IMR-90 (cell line): ENCODE results near the gene CPED1. TPM values are rescaled to one million over a fixed set of nuclear protein-coding genes. Genes with fewer than 3 reads are reported as not detected.

Experiments
- ATAC-seq: fragments of 200-7000 bp; cut with Tn5 transposase; 2 replicates; pipeline ENCODE4 v1.9.1; 2020; ENCODE audit warnings: low read depth, mild to moderate bottlenecking, moderate library complexity
- BruUV-seq: library from RNA; stranded (reverse); fragments of 400-500 nt; replicated peaks from 2 replicates; lab custom pipeline; 2021; lab: Mats Ljungman, UMichigan
- CTCF ChIA-PET: fragments of 300-600 bp; formaldehyde crosslinking; extraction: SDS; loops from one replicate; lab custom pipeline; 2021; ENCODE audit warnings: antibody characterized with exemption; lab: Yijun Ruan, JAX
- POLR2A ChIA-PET: fragments of 300-600 bp; sonication (Branson Sonifier 250); formaldehyde crosslinking; loops from one replicate; lab custom pipeline; 2022; ENCODE audit warnings: antibody characterized with exemption; ENCODE audit not compliant: unreplicated experiment; lab: Charles Lee
- DNase-seq: peaks from one replicate; pipeline ENCODE4 v3.0.0; 2013
- H2AFZ ChIP-seq: replicated peaks from 2 replicates; pipeline ENCODE3; 2013; ENCODE audit warnings: low read length, mild to moderate bottlenecking; ENCODE audit not compliant: poor library complexity
- H2AK5ac ChIP-seq: 2 replicates; pipeline ENCODE4 v1.6.1; 2013; ENCODE audit warnings: low read depth, low read length, inconsistent platforms
- H2AK9ac ChIP-seq: replicated peaks from 2 replicates; pipeline ENCODE3; 2013; ENCODE audit warnings: mild to moderate bottlenecking, low read depth, low read length, moderate library complexity; ENCODE audit not compliant: poor library complexity
- H2BK120ac ChIP-seq: 2 replicates; pipeline ENCODE4 v1.6.1; 2013; ENCODE audit warnings: low read depth, low read length, inconsistent platforms
- H2BK15ac ChIP-seq: 3 replicates; pipeline ENCODE4 v1.6.1; 2013; ENCODE audit warnings: low read depth, low read length, inconsistent platforms
- H2BK20ac ChIP-seq: 2 replicates; pipeline ENCODE4 v1.6.1; 2013; ENCODE audit warnings: low read depth, mild to moderate bottlenecking, inconsistent platforms, low read length, moderate library complexity
- H2BK5ac ChIP-seq: 2 replicates; pipeline ENCODE4 v1.6.1; 2013; ENCODE audit warnings: mild to moderate bottlenecking, low read depth, low read length, inconsistent platforms; ENCODE audit not compliant: poor library complexity, severe bottlenecking
- H3K14ac ChIP-seq: replicated peaks from 2 replicates; pipeline ENCODE4 v1.6.1; 2013; ENCODE audit warnings: low read depth, low read length, inconsistent platforms
- H3K18ac ChIP-seq: 2 replicates; pipeline ENCODE4 v1.6.1; 2013; ENCODE audit warnings: low read depth, low read length, control low read depth
- H3K23ac ChIP-seq: 2 replicates; pipeline ENCODE4 v1.6.1; 2013; ENCODE audit warnings: low read depth, low read length, inconsistent platforms
- H3K27ac ChIP-seq: 2 replicates; pipeline ENCODE4 v1.5.1; 2013; ENCODE audit warnings: mild to moderate bottlenecking, control low read depth, low read length; ENCODE audit not compliant: insufficient read depth
- H3K27me3 ChIP-seq: 2 replicates; pipeline ENCODE4 v1.6.1; 2013; ENCODE audit warnings: low read length; ENCODE audit not compliant: control insufficient read depth, insufficient read depth
- H3K36me3 ChIP-seq: 2 replicates; pipeline ENCODE4 v1.6.1; 2013; ENCODE audit warnings: low read length, mixed read lengths; ENCODE audit not compliant: control insufficient read depth, insufficient read depth
- H3K4ac ChIP-seq: 2 replicates; pipeline ENCODE4 v1.6.1; 2013; ENCODE audit warnings: low read depth, low read length, inconsistent platforms
- H3K4me1 ChIP-seq: 2 replicates; pipeline ENCODE4 v1.6.1; 2013; ENCODE audit warnings: low read length, mixed read lengths; ENCODE audit not compliant: control insufficient read depth, insufficient read depth
- H3K4me2 ChIP-seq: 2 replicates; pipeline ENCODE4 v1.6.1; 2013; ENCODE audit warnings: low read depth, mild to moderate bottlenecking, control low read depth, low read length, moderate library complexity
- H3K4me3 ChIP-seq: 2 replicates; pipeline ENCODE4 v1.5.1; 2013; ENCODE audit warnings: low read depth, mild to moderate bottlenecking, control low read depth, low read length, moderate library complexity; ENCODE audit not compliant: insufficient read depth
- H3K56ac ChIP-seq: 2 replicates; pipeline ENCODE4 v1.6.1; 2013; ENCODE audit warnings: low read length, inconsistent platforms; ENCODE audit not compliant: insufficient read depth; ENCODE audit errors: extremely low read depth
- H3K79me1 ChIP-seq, 2 experiments: 2 replicates each; pipeline ENCODE4 v1.6.1; 2013; ENCODE audit warnings: low read length in 2 of 2, inconsistent platforms in 1 of 2, low read depth in 1 of 2
- H3K9ac ChIP-seq: 2 replicates; pipeline ENCODE4 v1.6.1; 2013; ENCODE audit warnings: low read depth, low read length, control low read depth
- H3K9me1 ChIP-seq: 2 replicates; pipeline ENCODE4 v1.6.1; 2013; ENCODE audit warnings: low read length, inconsistent platforms; ENCODE audit not compliant: insufficient read depth
- H3K9me3 ChIP-seq: 2 replicates; pipeline ENCODE4 v1.6.1; 2013; ENCODE audit warnings: low read length; ENCODE audit not compliant: control insufficient read depth, insufficient read depth
- H4K20me1 ChIP-seq: 2 replicates; pipeline ENCODE4 v1.6.1; 2013; ENCODE audit warnings: low read length, inconsistent platforms; ENCODE audit not compliant: insufficient read depth
- H4K5ac ChIP-seq: 2 replicates; pipeline ENCODE4 v1.6.1; 2013; ENCODE audit warnings: mild to moderate bottlenecking, low read depth, low read length, control low read depth
- H4K8ac ChIP-seq, 2 experiments: 2 replicates each; pipeline ENCODE4 v1.6.1; 2013; ENCODE audit warnings: low read depth in 2 of 2, low read length in 2 of 2, control low read depth in 1 of 2, inconsistent platforms in 1 of 2
- H4K91ac ChIP-seq: 2 replicates; pipeline ENCODE4 v1.6.1; 2013; ENCODE audit warnings: low read depth, low read length, inconsistent platforms; ENCODE audit not compliant: insufficient read depth
- CEBPB ChIP-seq: IDR thresholded peaks from 2 replicates; pipeline ENCODE4 v1.6.1; 2012; ENCODE audit warnings: low read depth, low read length, improper control_type of control experiment
- CHD1 ChIP-seq: IDR thresholded peaks from 2 replicates; pipeline ENCODE4 v1.6.1; 2012; ENCODE audit warnings: low read depth, low read length, improper control_type of control experiment
- ELK1 ChIP-seq: fragments of 150-350 bp; IDR thresholded peaks from 2 replicates; pipeline ENCODE4 v1.6.1; 2016; ENCODE audit warnings: low read depth, mild to moderate bottlenecking, low read length, moderate library complexity, borderline replicate concordance
- FOS ChIP-seq: fragments of 150-350 bp; IDR thresholded peaks from 2 replicates; pipeline ENCODE4 v1.6.1; 2016; ENCODE audit warnings: low read depth, low read length
- MXI1 ChIP-seq: IDR thresholded peaks from 2 replicates; pipeline ENCODE4 v1.6.1; 2012; ENCODE audit warnings: low read depth, mild to moderate bottlenecking, low read length, moderate library complexity, borderline replicate concordance
- NFE2L2 ChIP-seq: fragments of 150-350 bp; IDR thresholded peaks from 2 replicates; pipeline ENCODE4 v1.6.1; 2016; ENCODE audit warnings: low read depth, mild to moderate bottlenecking, low read length
- POLR2A ChIP-seq: IDR thresholded peaks from 2 replicates; pipeline ENCODE4 v1.6.1; 2012; ENCODE audit warnings: mild to moderate bottlenecking, low read depth, low read length
- RCOR1 ChIP-seq: IDR thresholded peaks from 2 replicates; pipeline ENCODE4 v1.6.1; 2012; ENCODE audit warnings: mild to moderate bottlenecking, low read length, improper control_type of control experiment; ENCODE audit not compliant: insufficient replicate concordance
- RFX5 ChIP-seq: IDR thresholded peaks from 2 replicates; pipeline ENCODE4 v1.8.0; 2012; ENCODE audit warnings: low read depth, mild to moderate bottlenecking, low read length, moderate library complexity
- USF2 ChIP-seq: fragments of 150-350 bp; IDR thresholded peaks from 2 replicates; pipeline ENCODE4 v1.6.1; 2017; ENCODE audit warnings: mild to moderate bottlenecking, antibody characterized with exemption, low read length, low read depth
- WGBS, 2 experiments: methylation state at CpG; one replicate each; pipeline versions ENCODE4 v1.1.5 to v1.1.7; 2013; ENCODE audit warnings: missing lambda C conversion rate in 2 of 2; ENCODE audit not compliant: insufficient read length in 1 of 2; ENCODE audit errors: extremely low coverage in 2 of 2; 5-methylcytosine and 5-hydroxymethylcytosine counted together
- dilution Hi-C: fragments of 300-500 bp; cut with HindIII; formaldehyde crosslinking; loops from one replicate; pipeline ENCODE4 v1.14.3; 2018; ENCODE audit warnings: low sequenced_read_pairs; ENCODE audit not compliant: unreplicated experiment
- in situ Hi-C: fragments of 300-500 bp; cut with MboI; formaldehyde crosslinking; loops from 3 replicates; pipeline ENCODE4 v1.14.3; 2019; ENCODE audit warnings: low sequenced_read_pairs, inconsistent platforms, mixed read lengths
- intact Hi-C: fragments of 100-400 bp; cut with micrococcal nuclease; formaldehyde crosslinking; loops from 2 replicates; pipeline ENCODE4 v1.10.0; 2022
- polyA plus RNA-seq, 3 experiments: library from polyadenylated mRNA; depleted of rRNA; stranded (reverse); fragments of >200 nt; gene quantifications; 2 replicates each; pipeline ENCODE4 v1.2.3, GENCODE V29; 2012; ENCODE audit warnings: low replicate concordance in 1 of 3
- total RNA-seq: library from RNA; depleted of rRNA; stranded (reverse); fragments of >200 nt; gene quantifications from 2 replicates; pipeline ENCODE4 v1.2.3, GENCODE V29; 2012

The CPED1 gene
- total and polyA plus RNA-seq, 2 of the 4 experiments (the other 2 are of a cell fraction): 31.2 to 96.8 TPM

- no peaks in the 10 kb centered on the region for H4K20me1 ChIP-seq
- no peak overlapping the region for H3K18ac ChIP-seq
- no peak for DNase-seq
- H3K4me1 ChIP-seq: peaks cover 4% of the 10 kb centered on the region; the same call in 1 of the 2 replicates
- TF ChIP-seq POLR2A: no peak
- TF ChIP-seq CHD1: no peak
- TF ChIP-seq RFX5: no peak
- TF ChIP-seq USF2: no peak
- no peak for TF ChIP-seq FOS
- no peak for TF ChIP-seq MXI1
- no peak for TF ChIP-seq NFE2L2
- no peak for TF ChIP-seq CEBPB
- no peak for TF ChIP-seq RCOR1
- no peak for TF ChIP-seq ELK1
- no peak overlapping the region for H2BK5ac ChIP-seq
- in situ Hi-C loops (no loop called here), intact Hi-C loops (no loop called here), dilution Hi-C loops (no loop called here)
- no peak overlapping the region for H3K27ac ChIP-seq
- H3K56ac ChIP-seq: no peak overlapping the region
- BruUV-seq: no TSS peak
- ATAC-seq: no peak
- no peaks in the 10 kb centered on the region; the same call in 1 of the 2 replicates for H3K9me1 ChIP-seq
- no peaks in the 10 kb centered on the region for H3K27me3 ChIP-seq
- no peak overlapping the region for H3K4me3 ChIP-seq
- no CpG with 5 or more reads among the region's 1 CpG for WGBS, 2 experiments
- ChIA-PET POLR2A (no interaction called here), CTCF (no interaction called here)
- H3K9ac ChIP-seq: no peak overlapping the region
- H2AK5ac ChIP-seq: no peak overlapping the region
- peaks cover 2% of the 10 kb centered on the region; the same call in 1 of the 2 replicates for H3K36me3 ChIP-seq
- no peak overlapping the region for H4K5ac ChIP-seq
- H3K9me3 ChIP-seq: no peaks in the 10 kb centered on the region
- H2BK15ac ChIP-seq: no peak overlapping the region
- H2AFZ ChIP-seq: no peak overlapping the region
- no peak overlapping the region for H4K91ac ChIP-seq
- H3K23ac ChIP-seq: no peak overlapping the region
- H3K4me2 ChIP-seq: no peak overlapping the region
- H2BK20ac ChIP-seq: no peak overlapping the region
- no peak overlapping the region for H3K4ac ChIP-seq
- no peak overlapping the region for H3K14ac ChIP-seq
- H2AK9ac ChIP-seq: no peak overlapping the region
- no peak overlapping the region for H4K8ac ChIP-seq
- H3K79me1 ChIP-seq: peaks cover 17 to 31% of the 10 kb centered on the region in 2 experiments
- no peak overlapping the region for H2BK120ac ChIP-seq
These were observed 66.4 kb downstream of the CPED1 start for GRCh38 chr7:121054925-121055324.
